ENCODE results near the gene WRNIP1.

The WRNIP1 gene

GRCh38 chr6:2804516-2804915 lies 39.3 kb downstream of the WRNIP1 start:
- no peak overlapping the region for H3K4me3 ChIP-seq (ENCODE audit: low read length)
- no peak for TF ChIP-seq CTCF (conservative IDR thresholded peaks at IDR 0.05; ENCODE audit: low read depth, low read length)
- no peak for DNase-seq (ENCODE audit: low read depth)

GRCh38 chr6:2805031-2805430 lies 39.8 kb downstream of the WRNIP1 start:
- no peak overlapping the region for H3K4me3 ChIP-seq (ENCODE audit: low read length)
- DNase-seq (ENCODE audit: low read depth) = no peak
- no peak for TF ChIP-seq CTCF (conservative IDR thresholded peaks at IDR 0.05; ENCODE audit: low read depth, low read length)

- DNase-seq (ENCODE audit: low read depth) = no peak
- no peak overlapping the region for H3K4me3 ChIP-seq (ENCODE audit: low read length)
- no peak for TF ChIP-seq CTCF (conservative IDR thresholded peaks at IDR 0.05; ENCODE audit: low read depth, low read length)
These were observed 41.5 kb downstream of the WRNIP1 start for GRCh38 chr6:2806644-2807043.

DNA sequence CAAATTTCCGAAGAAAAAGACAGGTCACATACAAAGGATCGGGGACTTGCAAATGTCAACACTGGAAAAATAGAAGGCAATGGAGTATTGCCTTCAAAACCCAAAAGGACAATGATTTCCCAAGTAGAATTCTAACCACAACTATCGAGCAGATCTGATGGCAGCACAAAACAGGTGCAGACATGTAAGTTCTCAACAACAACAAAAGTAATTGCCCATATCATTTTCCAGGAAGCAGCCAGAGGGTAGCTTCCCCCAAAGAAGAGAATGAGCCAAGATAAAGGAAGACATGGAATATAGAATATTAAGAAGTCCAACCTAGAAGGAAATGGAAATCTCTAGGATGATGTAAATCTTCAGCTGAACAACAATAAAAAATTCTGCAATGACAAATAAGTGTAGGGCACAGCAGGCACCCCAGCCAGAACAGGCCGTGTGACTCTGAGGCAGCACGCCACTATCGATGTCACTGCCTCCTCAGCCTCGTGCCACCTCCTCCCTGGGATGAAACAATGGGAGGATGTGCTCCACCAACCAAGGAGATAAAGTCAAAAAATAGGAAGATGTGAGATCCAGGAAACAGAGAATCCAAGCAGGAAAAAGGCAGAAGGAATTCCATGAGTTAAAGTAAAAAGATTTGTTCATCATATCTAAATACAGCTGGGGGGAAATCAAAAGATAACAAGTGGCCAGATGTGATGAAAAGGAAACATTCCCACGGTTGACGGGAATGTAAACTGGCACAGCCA lies 42.3 kb downstream of the WRNIP1 start:
- H3K4me3 ChIP-seq (ENCODE audit: low read length) = no peak overlapping the region
- no peak for DNase-seq (ENCODE audit: low read depth)
- TF ChIP-seq CTCF (conservative IDR thresholded peaks at IDR 0.05; ENCODE audit: low read depth, low read length) = no peak

- H3K4me3 ChIP-seq (ENCODE audit: low read length) = no peak overlapping the region
- no peak for DNase-seq (ENCODE audit: low read depth)
- no peak for TF ChIP-seq CTCF (conservative IDR thresholded peaks at IDR 0.05; ENCODE audit: low read depth, low read length)
These were observed 43.8 kb downstream of the WRNIP1 start for GRCh38 chr6:2809015-2809414.

- no peak for TF ChIP-seq CTCF (conservative IDR thresholded peaks at IDR 0.05; ENCODE audit: low read depth, low read length)
- DNase-seq (ENCODE audit: low read depth) = no peak
- no peak overlapping the region for H3K4me3 ChIP-seq (ENCODE audit: low read length)
These were observed 45.0 kb downstream of the WRNIP1 start for GRCh38 chr6:2810092-2810671.

- no peak overlapping the region for H3K4me3 ChIP-seq (ENCODE audit: low read length)
- no peak for DNase-seq (ENCODE audit: low read depth)
- no peak for TF ChIP-seq CTCF (conservative IDR thresholded peaks at IDR 0.05; ENCODE audit: low read depth, low read length)
These were observed 47.5 kb downstream of the WRNIP1 start for GRCh38 chr6:2812695-2813094.

All from retinal pigment epithelial cell (primary cell).